SIG-M5 (cell line): Measurements from ENCODE around the gene HNRNPAB.
"Not testable (repeated sequence)": the region's sequence is repeated elsewhere in the genome, so short reads cannot be mapped to it uniquely, and the experiment has no call there.

ENCODE experiments used
- DNase-seq: peaks from one replicate; lab custom pipeline; 2025; lab: John Stamatoyannopoulos, UW

The HNRNPAB gene

DNA sequence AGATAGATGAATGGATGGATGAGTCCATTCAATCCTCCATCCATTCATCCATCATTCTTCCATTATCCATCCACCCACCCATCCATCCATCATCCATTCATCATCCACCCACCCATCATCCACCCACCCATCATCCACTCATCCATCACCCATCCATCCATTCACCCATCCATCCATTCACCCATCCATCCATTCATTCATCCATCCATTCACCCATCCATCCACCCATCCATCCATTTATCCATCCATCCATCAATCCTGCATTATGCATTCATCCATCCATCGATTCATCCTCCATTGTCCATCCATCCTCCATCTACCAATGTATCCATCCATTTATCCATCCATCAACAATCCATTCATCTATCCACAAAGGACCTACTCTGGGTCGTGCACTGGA, 41.1 kb downstream of the HNRNPAB start:
- no peak for DNase-seq

DNA sequence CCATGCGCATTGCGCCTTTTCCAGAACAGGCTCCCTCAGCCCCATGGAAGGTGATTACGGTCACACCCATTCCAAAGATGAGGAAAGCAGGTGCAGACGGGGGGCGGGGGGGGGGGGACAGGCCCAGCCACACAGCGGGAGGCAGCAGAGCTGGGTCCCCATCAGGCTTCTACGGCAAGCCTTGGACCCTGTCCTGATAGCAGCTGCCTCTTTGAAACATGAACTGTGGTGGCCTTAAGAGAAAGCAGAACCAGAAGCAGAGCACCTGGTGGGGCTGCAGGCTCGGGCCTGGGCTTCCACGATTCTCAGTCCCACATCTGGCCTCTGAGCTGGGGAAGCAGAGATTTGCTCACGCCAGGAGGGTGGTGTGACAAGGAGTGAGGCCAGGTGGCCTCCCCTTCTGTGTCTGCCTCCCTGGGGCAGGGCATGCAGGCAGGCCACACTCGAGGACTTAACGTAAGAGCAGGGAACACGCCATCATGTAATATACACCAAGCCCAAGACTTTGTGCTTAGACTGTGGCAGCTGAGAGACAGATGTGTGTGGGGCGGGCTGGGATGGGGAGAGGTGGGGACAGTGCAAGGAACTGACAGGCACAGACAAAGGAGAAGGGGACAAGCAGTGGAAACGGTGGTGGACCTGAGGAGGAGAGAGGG, 42.4 kb downstream of the HNRNPAB start:
- no peak for DNase-seq

DNA sequence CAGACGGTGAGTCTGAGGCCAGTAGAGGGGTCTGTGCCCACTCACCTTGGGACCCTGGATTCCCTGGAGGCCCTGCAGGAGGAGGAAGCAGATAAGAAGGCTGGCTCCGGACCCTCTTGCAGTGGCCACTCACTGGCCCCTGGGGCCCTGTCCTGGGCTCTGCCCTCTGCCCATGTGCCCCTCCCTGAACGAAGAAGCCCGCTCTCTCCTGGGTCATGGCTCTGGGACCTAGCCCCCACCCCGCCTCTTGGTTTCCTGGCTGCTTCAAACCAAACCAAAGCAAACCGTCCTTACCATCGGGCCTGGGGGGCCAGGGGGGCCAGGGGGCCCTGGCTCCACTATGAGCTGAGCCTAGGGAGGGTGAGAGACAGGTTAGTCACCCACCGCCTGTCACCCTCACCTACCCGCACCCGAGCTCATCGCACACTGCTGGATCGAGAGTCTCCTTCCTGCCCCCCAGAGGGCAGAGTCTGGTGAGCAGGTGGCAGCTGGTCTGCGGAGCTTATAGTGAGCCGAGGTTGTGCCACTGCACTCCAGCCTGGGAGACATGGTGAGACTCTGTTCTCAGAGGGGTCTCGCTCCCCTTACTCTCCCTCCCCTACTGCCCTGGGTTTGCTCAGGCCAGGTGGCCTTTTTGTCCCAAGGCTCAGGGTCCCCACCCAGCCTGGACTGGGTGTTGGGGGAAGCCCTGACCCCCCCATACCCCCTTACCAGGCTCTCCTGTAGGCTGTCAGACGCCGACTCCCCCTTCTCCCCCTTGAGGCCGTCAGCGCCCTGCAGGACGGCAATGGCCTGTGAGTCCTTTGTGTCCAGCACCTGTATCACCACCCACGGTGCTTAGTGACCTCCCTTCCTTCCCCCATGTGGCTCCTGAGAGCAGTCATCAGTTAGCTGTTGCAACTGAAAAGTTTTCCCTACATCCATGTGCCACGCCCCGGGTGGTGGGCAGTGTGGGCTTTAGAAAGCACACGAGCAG, 43.4 kb downstream of the HNRNPAB start:
- DNase-seq, result no peak

DNA sequence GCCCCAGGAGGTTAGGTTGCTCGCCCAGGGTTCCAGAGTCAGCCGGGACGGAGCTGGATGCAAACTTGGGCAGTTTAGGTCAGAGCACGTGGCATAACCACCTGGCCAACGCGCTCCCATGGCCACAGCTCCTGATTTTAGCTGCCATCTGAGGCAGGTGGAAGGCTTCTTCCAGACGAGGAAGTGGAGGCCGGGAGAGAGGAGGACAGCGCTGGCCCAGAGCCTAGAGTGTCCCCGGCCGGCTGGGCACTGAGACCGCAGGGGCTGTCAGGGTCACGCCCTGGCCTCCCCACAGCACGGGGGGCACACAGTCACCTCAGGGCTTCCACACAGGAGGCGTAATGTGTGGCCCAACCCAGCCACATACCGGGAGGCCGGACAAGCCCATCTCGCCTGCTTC, 44.4 kb downstream of the HNRNPAB start:
- no peak for DNase-seq

DNA sequence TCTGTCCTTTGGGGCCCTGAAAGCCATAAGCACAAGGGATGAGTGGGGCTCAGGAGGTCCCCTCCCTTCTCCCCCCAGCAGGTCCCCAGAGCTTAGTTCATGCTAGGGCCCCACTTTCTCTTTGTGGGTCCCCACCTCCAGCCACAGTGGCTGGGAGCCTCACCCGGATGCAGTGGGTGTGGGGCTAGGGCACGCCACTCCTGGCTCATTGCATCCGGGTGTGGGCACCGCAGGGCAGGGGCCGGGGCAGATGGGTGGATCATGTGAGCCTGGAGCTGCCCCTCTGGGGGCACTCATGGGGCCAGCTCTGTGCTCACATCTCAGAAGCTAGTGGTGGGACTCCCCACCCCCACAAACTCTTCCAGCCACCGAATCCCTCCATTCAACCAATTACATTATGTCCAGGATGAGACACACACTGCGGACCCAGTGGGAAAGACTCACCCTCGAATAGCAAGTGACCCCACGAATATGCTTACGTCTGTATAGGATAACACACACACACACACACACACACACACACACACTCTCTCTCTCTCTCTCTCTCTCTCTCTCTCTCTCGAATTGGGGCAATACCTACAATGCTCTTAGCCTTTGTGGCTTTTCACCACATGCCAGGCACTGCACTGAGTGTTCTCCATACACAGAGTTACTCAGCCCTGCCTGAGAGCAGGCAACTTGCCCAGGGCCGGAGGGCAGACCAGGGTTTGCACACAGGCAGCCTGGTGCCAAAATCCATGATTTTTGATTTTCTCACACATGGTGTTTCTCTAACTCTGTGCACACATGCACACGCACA, 45.1 kb downstream of the HNRNPAB start:
- DNase-seq, result no peak

DNA sequence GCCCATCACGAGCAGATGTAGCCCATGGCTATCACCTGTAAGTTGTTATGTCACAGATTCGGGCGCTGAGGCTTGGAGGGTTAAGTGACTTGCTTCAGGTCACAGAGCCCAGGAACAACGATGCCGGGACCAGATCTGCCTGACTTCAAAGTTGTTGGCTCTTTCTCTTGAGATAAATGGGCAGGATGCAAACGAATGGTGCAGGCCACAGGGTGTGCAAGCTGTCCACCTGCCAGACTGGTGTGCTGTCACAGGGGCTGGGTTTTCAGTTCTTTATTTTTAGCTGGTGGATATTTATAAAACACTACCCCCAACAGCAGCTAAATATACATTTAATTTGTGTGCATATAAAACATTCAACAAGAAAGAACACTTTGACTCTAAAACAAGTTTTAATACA, 45.9 kb downstream of the HNRNPAB start:
- DNase-seq, result no peak

DNA sequence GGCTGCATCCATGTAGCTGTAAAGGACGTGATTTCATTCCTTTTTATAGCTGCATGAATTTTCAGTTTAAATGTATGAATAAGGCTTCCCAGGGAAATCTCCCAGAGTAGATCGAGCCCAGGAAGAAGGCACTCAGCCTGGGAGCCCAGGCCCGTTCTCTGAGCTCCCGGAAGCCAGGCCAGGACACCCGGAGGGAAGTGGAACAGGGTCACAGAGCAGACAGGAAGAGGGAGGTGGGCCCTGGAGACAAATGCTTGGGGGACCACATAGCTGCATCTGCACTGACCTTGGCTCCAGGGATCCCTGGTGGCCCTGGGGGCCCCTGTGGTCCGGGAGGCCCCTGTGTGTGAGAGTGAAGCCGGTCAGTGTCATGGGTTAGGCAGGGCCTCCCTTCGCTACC, 47.9 kb downstream of the HNRNPAB start:
- no peak for DNase-seq

DNA sequence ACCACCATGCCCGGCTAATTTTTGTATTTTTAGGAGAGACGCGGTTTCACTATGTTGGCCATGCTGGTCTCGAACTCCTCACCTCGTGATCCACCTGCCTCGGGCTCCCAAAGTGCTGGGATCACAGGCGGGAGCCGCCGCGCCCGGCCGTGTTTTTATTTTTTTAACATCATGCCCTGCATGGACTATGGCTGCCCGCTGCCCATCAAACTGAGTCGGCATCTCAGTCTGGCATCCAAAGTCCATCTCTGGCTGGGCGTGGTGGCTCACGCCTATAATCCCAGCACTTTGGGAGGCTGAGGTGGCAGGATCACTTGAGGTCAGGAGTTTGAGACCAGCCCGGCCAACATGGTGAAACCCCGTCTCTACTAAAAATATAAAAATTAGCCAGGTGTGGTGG, 49.3 kb downstream of the HNRNPAB start:
- DNase-seq, result not testable (repeated sequence)

DNA sequence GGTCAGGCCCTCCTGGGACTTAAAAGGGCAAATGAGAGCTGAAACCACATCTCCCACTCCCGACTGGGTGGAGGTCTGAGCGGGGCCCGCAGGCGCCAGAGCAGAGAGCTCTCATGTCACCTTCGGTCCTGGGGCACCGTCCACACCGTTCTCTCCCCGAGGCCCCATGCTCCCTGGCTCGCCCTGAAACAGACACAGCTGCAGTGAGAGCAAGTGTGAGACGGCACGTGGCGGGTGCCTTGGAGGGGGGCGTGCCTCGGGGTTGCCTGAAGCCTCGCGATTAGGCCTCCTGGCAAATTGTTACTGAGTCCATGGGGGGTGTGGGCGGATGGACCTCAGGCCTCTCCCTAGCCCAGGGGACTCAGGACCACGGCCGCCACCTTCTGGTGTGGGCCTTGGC, 52.4 kb downstream of the HNRNPAB start:
- DNase-seq, result no peak

DNA sequence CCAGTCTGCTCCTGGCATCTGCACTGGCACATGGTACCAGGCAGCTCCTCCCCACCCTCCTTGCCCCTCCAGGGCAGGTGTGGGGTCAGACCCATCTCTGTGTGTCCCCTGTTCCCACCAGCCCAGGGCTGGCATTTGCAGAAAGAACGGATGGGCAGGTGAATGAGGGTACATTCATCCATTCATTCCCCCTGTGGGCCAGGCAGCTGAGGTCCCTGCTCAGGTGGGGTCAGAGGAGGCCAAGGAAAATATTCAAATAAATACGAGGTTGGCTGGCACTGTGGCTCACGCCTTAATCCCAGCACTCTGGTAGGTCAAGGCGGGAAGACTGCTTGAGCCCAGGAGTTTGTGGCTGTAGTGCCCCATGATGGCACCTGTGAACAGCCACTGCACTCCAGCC, 53.3 kb downstream of the HNRNPAB start:
- DNase-seq, result no peak

DNA sequence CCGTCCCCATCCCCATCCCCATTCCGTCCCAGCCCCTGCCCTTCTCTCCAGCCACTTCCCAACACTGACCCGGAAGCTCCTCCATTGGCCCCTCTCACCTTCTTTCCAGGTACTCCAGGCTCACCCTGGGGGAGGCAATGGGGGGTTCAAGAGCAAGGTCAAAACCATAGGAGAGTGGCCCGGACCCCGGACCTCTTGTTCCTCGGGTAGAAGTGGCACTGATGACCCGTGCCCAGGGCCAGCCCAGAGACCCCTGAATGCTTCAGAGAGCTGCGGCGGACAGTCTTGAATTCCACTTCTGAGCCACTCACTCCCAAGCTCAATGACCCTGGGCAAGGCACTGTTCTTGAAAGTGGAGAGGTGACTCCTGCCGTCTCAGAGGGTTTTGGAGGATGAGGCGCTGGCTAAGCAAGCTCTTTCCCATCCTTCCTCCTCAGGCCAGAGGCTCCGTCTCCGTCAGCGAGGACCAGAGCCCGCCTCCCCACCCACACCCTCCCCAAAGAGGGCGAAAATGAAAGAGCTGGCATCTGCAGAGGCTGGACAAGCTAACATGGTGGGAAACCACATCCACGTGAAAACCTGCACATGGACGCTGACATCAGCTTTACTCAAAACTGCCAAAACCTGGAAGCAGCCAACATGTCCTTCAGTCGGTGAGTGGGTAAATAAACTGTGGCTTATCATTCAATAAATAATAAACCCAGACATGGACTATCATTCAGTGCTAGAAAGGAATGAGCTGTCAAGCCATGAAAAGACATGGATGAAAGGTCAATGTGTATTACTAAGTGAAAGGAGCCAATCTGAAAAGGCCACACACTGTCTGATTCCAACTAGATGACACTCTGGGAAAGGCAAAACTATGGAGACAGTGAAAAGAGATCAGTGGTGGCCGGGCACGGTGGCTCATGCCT, 55.5 kb downstream of the HNRNPAB start:
- no peak for DNase-seq
